Adipose tissue (tissue), 3 donors: Measurements from ENCODE around the gene MCM5. TPM values are rescaled to one million over a fixed set of nuclear protein-coding genes. Genes with fewer than 3 reads are reported as not detected.
"Not testable (repeated sequence)": the region's sequence is repeated elsewhere in the genome, so short reads cannot be mapped to it uniquely, and the experiment has no call there.

ENCODE experiments used
- H3K27ac ChIP-seq: one replicate; pipeline ENCODE4 v1.5.1; 2013; ENCODE audit warnings: low read depth, low read length
- WGBS, 3 donors: extraction: QIAGEN DNeasy Blood & Tissue Kit; methylation state at CpG; one replicate each; pipeline ENCODE4 v1.1.7; 2013; 5-methylcytosine and 5-hydroxymethylcytosine counted together
- polyA plus RNA-seq, 3 donors: library from polyadenylated mRNA; stranded (reverse); fragments of 200-250 nt; gene quantifications; one replicate each; pipeline ENCODE4 v1.2.3, GENCODE V29; 2013
- donor health status: healthy with polysubstance abuse.
- donor health status: Bipolar disorder and iron deficiency.
- donor health status: healthy.

Gene MCM5
- 10 to 100 TPM in 2 of 3 donors, 1 to 10 TPM in 1; 8.7 to 12.1 (median 11.2) TPM for polyA plus RNA-seq

GRCh38 chr22:35399678-35400500 is at the start of gene MCM5:
Gene MCM5, plus strand, starts transcription at chr22:35400140. Its CDS starts 299 bp downstream, at chr22:35400439.
- 1 to 2% (median 2%) methylated on average over 60 to 64 of the region's 64 CpGs for WGBS, 3 donors
- no peak within 1 kb of the TSS for H3K27ac ChIP-seq

DNA sequence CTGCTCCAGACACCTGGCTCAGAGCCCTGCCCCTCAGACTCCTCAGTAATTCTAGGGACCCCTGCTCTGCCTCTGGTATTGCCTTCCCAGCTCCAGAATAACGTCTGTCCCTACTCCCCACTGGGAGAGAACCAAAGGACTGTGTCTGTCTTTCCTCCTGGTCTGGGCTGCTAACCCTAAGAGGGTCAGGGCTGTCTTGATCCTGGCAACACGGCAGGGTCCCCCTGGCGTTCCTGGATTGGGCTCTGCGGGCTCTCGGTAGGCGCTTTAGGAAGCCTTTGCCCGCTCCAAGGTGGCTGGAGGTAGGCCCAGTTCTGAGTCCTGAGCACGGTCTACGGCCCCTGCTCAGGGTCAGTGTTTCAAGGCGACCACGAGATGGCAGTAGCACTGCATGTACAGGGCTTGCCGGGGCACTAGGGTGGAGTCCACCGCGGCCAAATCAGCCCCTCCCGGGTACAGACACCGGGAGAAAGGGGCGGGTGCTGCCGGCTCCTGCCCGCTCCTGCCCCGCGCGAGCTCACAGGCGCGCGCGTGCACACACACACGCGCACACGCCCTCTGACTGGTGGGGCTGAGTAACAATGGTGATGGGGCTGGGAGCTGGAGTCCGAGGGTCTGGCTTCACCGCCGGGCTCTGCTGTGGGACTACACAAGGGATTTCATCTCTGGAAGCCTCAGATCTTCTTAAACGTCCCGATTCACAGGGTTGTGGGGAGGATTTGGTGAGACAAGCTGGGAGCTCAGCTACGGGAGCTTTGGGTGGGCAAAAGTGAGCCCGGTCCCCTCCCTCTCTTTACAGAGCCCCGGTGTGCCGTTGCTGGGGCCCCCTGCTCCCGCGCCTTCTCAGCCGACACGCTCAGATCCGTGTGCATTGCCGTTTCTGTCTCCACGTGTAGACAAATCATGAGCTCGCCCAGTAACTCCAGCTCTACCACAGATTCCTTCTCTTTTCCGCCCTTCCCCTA is 49.1 kb upstream of the MCM5 start:
- no peak overlapping the region for H3K27ac ChIP-seq
- 2 to 3% (median 2%) methylated on average over 47 of the region's 47 CpGs for WGBS, 3 donors

- no peak overlapping the region for H3K27ac ChIP-seq
- 37 to 63% (median 50%) methylated on average over 19 of the region's 19 CpGs for WGBS, 3 donors
Observed at GRCh38 chr22:35352214-35353111, 47.5 kb upstream of the MCM5 start.

DNA sequence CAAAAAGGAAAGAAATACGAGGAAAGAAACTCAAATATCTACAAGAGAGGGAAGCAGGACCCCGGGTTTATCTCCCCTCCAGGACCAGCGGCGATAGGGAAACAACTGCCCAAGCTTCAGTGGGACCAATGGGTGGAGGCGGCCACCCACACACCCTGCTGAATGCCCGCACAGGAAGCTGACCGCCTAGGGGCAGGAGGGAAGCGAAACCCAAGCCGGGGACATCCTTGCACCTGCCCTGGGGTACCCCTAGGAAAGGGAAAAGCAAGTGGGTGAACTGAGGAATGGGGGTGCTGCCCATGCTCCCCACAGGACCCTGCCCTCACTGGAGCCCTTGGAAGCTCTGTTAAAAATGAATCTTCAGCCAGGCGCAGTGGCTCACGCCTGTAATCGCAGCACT is 46.6 kb upstream of the MCM5 start:
- WGBS, 3 donors: 73 to 80% (median 74%) methylated on average over 11 to 12 of the region's 12 CpGs
- H3K27ac ChIP-seq: no peak overlapping the region

DNA sequence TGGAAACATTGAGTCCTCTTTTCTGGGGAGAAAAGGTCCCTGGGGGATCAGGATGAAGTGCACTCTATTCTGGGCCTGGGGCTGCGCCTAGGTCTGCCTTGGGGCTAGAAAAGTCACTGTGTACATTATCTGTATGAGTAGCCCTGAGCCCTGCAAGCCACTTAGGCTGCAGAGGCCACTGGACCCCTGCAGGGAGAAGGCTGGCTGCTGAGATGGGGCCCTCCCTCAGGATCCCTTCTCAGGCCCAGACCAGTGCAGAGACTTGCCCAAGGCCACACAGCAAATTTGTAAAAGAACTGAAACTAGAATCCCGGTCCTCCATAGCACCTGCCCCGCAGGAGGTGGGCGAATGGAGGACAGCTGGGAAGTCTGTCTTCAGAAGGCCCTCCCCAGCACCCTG is 45.9 kb upstream of the MCM5 start:
- 80 to 87% (median 86%) methylated on average over 4 of the region's 4 CpGs for WGBS, 3 donors
- no peak overlapping the region for H3K27ac ChIP-seq

DNA sequence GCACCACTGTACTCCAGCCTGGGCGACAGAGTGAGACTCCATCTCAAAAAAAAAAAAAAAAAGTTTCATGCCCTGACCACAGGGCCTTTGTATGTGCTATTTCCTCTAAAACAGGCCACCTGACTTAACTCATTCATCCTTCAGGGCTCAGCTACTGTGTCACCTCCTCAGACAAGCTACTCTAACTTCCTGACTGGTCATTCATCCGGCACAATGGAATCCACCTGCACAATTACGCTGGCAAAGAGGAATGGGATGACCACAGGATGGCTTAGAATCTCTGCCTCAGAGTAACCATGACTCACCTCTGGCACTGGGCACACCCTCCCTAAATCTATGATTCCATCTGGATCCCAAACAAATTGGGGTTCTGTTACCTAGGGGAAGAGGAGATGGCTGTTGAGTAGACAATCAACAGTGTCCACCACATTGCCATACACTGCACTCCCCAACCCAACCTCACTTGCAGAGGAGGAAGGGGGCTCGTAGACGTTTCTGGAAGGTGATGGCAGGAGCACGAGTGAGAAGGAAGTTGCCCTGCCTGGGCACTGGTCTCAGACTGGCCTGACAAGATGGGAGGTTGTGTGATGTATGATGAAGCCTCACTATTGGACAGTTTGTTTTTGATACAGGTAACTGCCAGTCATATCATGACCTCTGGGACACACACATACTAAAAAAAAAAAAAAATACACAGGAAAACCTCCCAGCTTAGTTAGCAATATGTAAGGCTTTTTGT is 41.9 kb upstream of the MCM5 start:
- 63 to 70% (median 67%) methylated on average over 6 of the region's 6 CpGs for WGBS, 3 donors
- no peak overlapping the region for H3K27ac ChIP-seq

GRCh38 chr22:35359380-35360065 is 40.4 kb upstream of the MCM5 start:
- H3K27ac ChIP-seq: no peak overlapping the region
- 88 to 93% (median 89%) methylated on average over 9 of the region's 9 CpGs for WGBS, 3 donors

DNA sequence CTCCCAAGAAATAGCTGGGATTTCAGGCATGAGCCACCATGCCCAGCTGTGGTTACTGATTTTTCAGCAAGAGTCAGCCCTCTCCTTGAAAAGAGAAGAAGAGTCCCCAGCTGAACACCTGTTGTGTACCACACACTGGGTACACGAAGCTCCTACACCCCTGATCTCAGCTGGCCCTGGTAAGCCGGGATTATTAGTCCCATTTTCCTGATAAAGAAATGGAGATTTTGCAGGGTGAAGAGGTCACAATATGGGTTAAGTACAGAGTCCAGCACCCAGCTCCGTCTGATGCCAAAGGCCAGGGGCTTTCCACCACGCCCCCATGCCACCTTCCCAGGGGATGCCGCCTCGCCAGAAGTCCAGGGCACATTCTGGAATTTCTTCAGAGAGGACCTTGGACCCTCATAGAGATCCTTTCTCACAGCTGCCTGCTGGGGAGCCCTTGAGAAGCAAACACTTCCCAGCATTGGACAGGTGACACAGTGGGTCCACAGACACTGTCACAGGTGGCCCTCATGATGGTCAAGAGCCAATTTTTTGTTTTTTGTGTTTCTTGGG is 38.9 kb upstream of the MCM5 start:
- 52 to 72% (median 66%) methylated on average over 6 of the region's 6 CpGs for WGBS, 3 donors
- no peak overlapping the region for H3K27ac ChIP-seq

DNA sequence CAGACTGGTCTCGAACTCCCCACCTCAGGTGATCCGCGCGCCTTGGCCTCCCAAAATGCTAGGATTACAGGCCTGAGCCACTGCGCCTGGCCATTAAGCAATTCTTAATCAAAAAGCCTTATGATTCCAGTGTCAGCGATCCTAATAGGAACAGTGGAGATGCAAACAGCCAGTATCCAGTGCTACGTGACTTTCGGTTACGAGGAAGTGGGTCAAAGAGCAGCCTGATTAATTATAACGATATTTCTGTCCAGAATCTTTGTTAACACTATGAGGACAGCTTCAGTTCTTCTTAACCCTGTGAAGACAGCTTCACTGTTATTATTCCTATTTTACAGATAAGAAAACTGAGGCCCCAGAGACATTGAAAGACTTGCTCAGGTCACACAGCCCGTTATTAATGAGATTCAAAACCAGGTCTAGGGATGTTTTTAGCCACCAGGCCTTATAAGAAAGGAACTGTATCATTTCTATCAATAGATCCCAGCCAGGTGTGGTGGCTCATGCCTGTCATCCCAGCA is 36.3 kb upstream of the MCM5 start:
- H3K27ac ChIP-seq: no peak overlapping the region
- WGBS, 3 donors: 84 to 90% (median 88%) methylated on average over 11 of the region's 11 CpGs

DNA sequence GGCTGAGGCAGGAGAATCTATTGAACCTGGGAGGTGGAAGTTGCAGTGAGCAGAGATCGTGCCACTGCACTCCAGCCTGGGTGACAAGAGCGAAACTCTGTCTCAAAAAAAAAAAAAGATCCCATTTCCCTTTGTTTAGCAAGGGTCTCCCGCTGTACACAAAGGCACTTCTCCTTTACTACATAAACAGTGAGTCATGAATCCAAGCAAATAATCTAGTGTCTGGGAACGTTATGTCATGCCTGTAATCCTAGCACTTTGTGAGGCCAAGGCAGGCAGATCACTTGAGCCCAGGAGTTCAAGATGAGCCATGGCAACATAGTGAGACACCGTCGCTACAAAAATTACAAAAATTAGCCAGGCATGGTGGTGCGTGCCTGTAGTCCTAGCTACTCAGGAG is 35.7 kb upstream of the MCM5 start:
- 68 to 85% (median 70%) methylated on average over 7 of the region's 7 CpGs for WGBS, 3 donors
- H3K27ac ChIP-seq: not testable (repeated sequence)

- H3K27ac ChIP-seq: no peak overlapping the region
- WGBS, 3 donors: 51 to 79% (median 56%) methylated on average over 9 of the region's 9 CpGs
Observed at GRCh38 chr22:35367331-35367886, 32.5 kb upstream of the MCM5 start.

DNA sequence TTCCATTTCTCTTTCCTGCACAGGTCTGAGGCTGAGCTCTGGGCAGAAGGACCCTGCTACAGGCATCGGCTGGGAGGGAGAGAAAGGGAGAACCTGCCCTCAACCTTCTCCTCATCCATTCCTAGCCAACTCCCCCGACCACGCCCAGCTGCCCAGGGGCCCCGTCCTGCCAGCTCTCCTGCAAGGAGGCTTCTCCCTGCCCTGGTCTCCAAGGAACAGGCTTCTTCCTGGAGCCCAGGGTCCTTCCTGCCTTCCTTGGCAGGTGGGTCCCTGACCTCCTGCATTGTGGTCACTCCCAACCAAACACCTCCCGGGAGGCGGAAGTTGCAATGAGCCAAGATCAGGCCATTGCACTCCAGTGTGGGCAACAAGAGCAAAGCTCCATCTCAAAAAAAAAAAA is 31.6 kb upstream of the MCM5 start:
- WGBS, 3 donors: 75 to 93% (median 78%) methylated on average over 6 of the region's 6 CpGs
- no peak overlapping the region for H3K27ac ChIP-seq

DNA sequence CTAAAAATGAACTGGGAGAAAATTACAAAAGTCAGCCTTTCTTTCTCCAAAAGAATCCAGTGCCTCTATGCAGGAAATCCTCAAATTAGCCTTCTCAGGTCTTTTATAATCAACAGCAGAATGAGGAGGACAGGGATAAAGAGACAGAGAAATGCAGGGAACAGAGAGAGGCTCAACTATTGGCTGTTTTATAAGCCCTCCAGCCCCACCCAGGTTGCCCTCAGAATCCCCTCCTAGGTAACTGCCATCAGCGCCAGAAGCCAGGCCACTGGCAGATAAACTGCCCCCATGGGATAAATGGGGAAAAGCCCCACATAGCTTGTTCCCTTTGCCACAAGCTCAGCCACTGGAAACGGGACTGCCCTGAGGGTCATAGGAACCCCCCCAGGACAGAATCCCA is 29.9 kb upstream of the MCM5 start:
- H3K27ac ChIP-seq: no peak overlapping the region
- 62 to 78% (median 62%) methylated on average over 2 of the region's 2 CpGs for WGBS, 3 donors

- 80 to 89% (median 80%) methylated on average over 6 of the region's 6 CpGs for WGBS, 3 donors
- no peak overlapping the region for H3K27ac ChIP-seq
Observed at GRCh38 chr22:35373781-35374180, 26.2 kb upstream of the MCM5 start.

DNA sequence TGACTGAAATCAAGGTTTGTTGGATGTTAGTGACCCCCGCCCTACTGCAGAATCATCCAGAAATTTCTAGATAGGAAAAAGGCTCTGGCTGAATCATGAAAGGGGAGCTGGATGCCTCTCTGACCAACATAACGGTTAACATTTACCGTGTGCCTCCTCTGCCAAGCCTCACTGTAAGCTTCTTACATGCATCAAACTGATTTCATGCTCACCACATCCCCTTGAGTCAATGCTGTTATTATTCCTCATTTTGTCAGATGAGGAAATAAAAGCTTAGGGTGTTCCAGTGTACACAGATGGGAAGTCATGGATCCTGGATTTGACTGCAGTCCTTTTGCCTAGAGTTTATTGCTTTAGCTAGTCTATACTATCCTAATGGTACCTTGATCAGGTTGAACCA is 24.9 kb upstream of the MCM5 start:
- no peak overlapping the region for H3K27ac ChIP-seq
- WGBS, 3 donors: 56 to 78% (median 74%) methylated on average over 3 of the region's 3 CpGs

GRCh38 chr22:35375526-35375925 is 24.4 kb upstream of the MCM5 start:
- H3K27ac ChIP-seq: no peak overlapping the region
- 83 to 85% (median 84%) methylated on average over 8 of the region's 8 CpGs for WGBS, 3 donors
